GM12801 (cell line): Measurements from ENCODE around the gene CDH23.

ENCODE experiments used
- TF ChIP-seq, protein P1 (sequence below): IDR thresholded peaks from one replicate; pipeline ENCODE4 v1.5.1; 2011; ENCODE audit warnings: control low read depth; ENCODE audit not compliant: insufficient read length; ENCODE audit errors: extremely low read depth

The CDH23 gene

GRCh38 chr10:71675295-71675970 is 278.7 kb downstream of the CDH23 start:
- TF ChIP-seq, protein P1, sequence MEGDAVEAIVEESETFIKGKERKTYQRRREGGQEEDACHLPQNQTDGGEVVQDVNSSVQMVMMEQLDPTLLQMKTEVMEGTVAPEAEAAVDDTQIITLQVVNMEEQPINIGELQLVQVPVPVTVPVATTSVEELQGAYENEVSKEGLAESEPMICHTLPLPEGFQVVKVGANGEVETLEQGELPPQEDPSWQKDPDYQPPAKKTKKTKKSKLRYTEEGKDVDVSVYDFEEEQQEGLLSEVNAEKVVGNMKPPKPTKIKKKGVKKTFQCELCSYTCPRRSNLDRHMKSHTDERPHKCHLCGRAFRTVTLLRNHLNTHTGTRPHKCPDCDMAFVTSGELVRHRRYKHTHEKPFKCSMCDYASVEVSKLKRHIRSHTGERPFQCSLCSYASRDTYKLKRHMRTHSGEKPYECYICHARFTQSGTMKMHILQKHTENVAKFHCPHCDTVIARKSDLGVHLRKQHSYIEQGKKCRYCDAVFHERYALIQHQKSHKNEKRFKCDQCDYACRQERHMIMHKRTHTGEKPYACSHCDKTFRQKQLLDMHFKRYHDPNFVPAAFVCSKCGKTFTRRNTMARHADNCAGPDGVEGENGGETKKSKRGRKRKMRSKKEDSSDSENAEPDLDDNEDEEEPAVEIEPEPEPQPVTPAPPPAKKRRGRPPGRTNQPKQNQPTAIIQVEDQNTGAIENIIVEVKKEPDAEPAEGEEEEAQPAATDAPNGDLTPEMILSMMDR = no peak

DNA sequence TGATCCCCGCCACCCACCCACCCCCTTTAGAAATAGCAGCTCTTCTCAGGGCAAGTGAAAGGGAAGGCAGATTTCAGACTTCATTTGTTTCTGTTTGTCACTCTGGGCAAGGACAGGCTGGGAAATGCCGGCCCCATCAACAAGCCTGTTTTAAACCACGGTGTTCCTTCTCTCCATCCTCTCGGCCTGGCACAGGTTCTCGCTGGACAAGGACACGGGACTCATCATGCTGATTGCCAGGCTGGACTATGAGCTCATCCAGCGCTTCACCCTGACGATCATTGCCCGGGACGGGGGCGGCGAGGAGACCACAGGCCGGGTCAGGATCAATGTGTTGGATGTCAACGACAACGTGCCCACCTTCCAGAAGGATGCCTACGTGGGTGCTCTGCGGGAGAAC is 280.5 kb downstream of the CDH23 start:
- TF ChIP-seq, protein P1 = no peak

GRCh38 chr10:71678057-71678805 is 281.5 kb downstream of the CDH23 start:
- TF ChIP-seq, protein P1 = no peak

- TF ChIP-seq, protein P1 = no peak
Measured at GRCh38 chr10:71679425-71679824, 282.7 kb downstream of the CDH23 start.

DNA sequence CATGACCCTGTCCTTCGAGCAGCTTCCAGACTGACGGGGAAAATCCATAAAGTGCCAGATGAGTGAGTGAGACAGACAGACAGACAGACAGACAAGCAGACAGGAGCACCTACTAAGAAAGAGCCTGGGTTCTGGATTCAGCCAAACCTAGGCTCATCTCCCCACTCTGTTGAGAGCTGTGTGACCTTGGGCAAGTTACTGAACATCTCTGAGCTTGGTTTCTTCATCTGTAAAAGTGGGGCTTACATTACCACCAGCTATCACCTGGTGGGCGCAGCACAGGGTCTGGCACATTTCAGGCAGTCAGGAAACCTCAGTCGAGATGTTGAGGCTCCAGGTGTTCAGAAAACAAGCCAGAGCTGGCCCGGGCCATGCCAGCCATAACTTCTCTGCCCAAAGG is 285.3 kb downstream of the CDH23 start:
- TF ChIP-seq, protein P1 = no peak

DNA sequence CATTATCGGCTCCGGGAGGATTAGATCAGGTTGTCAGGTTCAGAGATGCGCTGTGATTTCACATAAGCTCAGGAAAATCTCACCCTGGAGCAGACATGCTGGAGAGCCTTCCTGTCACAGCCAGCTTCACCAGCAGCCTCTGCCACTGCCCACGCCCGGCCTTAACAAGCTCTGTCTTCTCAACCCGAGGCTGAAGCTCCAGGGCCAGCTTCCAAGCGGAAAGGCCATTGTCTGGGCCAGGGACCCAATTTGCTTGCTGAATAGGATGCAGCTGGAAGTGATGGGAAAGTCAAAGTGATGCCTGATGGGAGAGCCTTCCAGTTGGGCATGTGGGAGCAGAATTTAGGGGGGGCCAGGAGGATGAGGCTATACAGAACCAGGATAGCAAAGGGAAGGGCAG is 286.6 kb downstream of the CDH23 start:
- TF ChIP-seq, protein P1 = no peak

GRCh38 chr10:71684356-71685173 is 287.8 kb downstream of the CDH23 start:
- TF ChIP-seq, protein P1 = no peak
